ENCODE results near the gene MGST2. TPM values are rescaled to one million over a fixed set of nuclear protein-coding genes. Genes with fewer than 3 reads are reported as not detected.

Gene MGST2
- polyA plus RNA-seq, 1 donor from 2014 or later = 2.0 TPM

GRCh38 chr4:139625482-139625881 is 40.1 kb upstream of the MGST2 start:
- no peaks in the 10 kb centered on the region for H4K20me1 ChIP-seq (ENCODE audit: insufficient read depth)
- no peak overlapping the region for H2AFZ ChIP-seq (ENCODE audit: low read depth, low read length)
- H3K9ac ChIP-seq (ENCODE audit: low read length) = no peak overlapping the region
- H3K9me2 ChIP-seq (ENCODE audit: insufficient read depth, low read length) = no peaks in the 10 kb centered on the region
- H3K36me3 ChIP-seq (ENCODE audit: insufficient read depth, low read length) = no peaks in the 10 kb centered on the region
- H3F3A ChIP-seq (ENCODE audit: insufficient read depth, low read length, poor library complexity, severe bottlenecking) = no peaks in the 10 kb centered on the region
- H3K4me2 ChIP-seq (ENCODE audit: low read length) = no peak overlapping the region
- no peak overlapping the region for H3K27ac ChIP-seq (ENCODE audit: low read length)
- no peak for TF ChIP-seq RAD21 (conservative IDR thresholded peaks at IDR 0.05)
- no peak for TF ChIP-seq POLR2AphosphoS5 (IDR thresholded peaks at IDR 0.05)
- TF ChIP-seq MXI1 (conservative IDR thresholded peaks at IDR 0.05; ENCODE audit: poor library complexity, severe bottlenecking) = no peak
- TF ChIP-seq EZH2 (IDR thresholded peaks at IDR 0.05; ENCODE audit: borderline replicate concordance, insufficient read depth, low read length, poor library complexity, severe bottlenecking) = no peak
- TF ChIP-seq REST (IDR thresholded peaks at IDR 0.05; ENCODE audit: borderline replicate concordance) = no peak
- no peak for TF ChIP-seq EP300 (conservative IDR thresholded peaks at IDR 0.05; ENCODE audit: poor library complexity, severe bottlenecking)
- TF ChIP-seq CTCF (IDR thresholded peaks at IDR 0.05; ENCODE audit: poor library complexity, severe bottlenecking) = no peak
- TF ChIP-seq TAF1 (IDR thresholded peaks at IDR 0.05; ENCODE audit: low read depth) = no peak
- TF ChIP-seq SMC3 (conservative IDR thresholded peaks at IDR 0.05; ENCODE audit: poor library complexity) = no peak
- H3K4me3 ChIP-seq (ENCODE audit: low read length) = no peak overlapping the region
- no peaks in the 10 kb centered on the region for H3K9me3 ChIP-seq (ENCODE audit: low read length)
- H3K79me2 ChIP-seq (replicated peaks; ENCODE audit: insufficient read depth, low read length) = no peaks in the 10 kb centered on the region
- H3K27me3 ChIP-seq (ENCODE audit: insufficient read depth, low read depth, low read length) = no peaks in the 10 kb centered on the region

- Histone ChIP-seq H3K4me2 (ENCODE audit: low read length) (peak overlapping the region; percentile 47), H2AFZ (ENCODE audit: low read depth, low read length) (no peak overlapping the region), H3K9me3 (ENCODE audit: low read length) (no peaks in the 10 kb centered on the region), H3K36me3 (ENCODE audit: insufficient read depth, low read length) (no peaks in the 10 kb centered on the region), H3K27me3 (ENCODE audit: insufficient read depth, low read depth, low read length) (no peaks in the 10 kb centered on the region), H3F3A (ENCODE audit: insufficient read depth, low read length, poor library complexity, severe bottlenecking) (no peaks in the 10 kb centered on the region), H3K9me2 (ENCODE audit: insufficient read depth, low read length) (no peaks in the 10 kb centered on the region), H3K27ac (ENCODE audit: low read length) (peak overlapping the region; percentile 58), H3K79me2 (replicated peaks; ENCODE audit: insufficient read depth, low read length) (no peaks in the 10 kb centered on the region), H3K9ac (ENCODE audit: low read length) (peak overlapping the region; percentile 30), H4K20me1 (ENCODE audit: insufficient read depth) (no peaks in the 10 kb centered on the region), H3K4me3 (ENCODE audit: low read length) (peak overlapping the region; percentile 38)
- TF ChIP-seq SMC3 (conservative IDR thresholded peaks at IDR 0.05; ENCODE audit: poor library complexity) (no peak), EZH2 (IDR thresholded peaks at IDR 0.05; ENCODE audit: borderline replicate concordance, insufficient read depth, low read length, poor library complexity, severe bottlenecking) (no peak), REST (IDR thresholded peaks at IDR 0.05; ENCODE audit: borderline replicate concordance) (peak; percentile 47)
Observed at GRCh38 chr4:139628184-139629012, 37.2 kb upstream of the MGST2 start.

Data from neural cell (in vitro differentiated cells).